ENCODE results near the gene RAC3. TPM values are rescaled to one million over a fixed set of nuclear protein-coding genes. Genes with fewer than 3 reads are reported as not detected.

The RAC3 gene
- total and polyA plus RNA-seq, 4 donors: 51.7 to 214 (median 135) TPM

DNA sequence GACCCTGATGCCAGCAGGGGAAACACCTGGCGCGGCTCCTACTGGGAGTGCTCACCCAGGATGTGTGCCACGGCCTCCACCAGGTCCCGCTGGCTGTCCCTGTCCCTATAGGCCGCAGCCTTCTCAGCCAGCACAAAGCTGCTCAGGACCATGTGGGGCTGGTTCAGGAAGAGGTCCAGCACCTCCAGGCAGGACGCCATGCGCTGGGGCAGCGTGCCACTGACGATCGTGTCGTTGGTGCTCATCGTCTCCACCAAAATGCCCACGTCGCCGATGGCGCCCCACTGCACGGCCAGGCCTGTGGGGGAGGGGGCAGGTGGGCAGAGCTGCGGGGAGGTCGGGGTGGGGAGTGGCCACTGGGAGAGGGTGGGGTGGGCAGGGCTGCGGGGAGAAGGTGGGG is 50.1 kb downstream of the RAC3 start:
- no peak for DNase-seq (ENCODE audit: low read depth in 4 of 6, low spot score in 6 of 6)
- WGBS (ENCODE audit: insufficient coverage): 86% methylated on average over 15 of the region's 20 CpGs
- H3K9me3 ChIP-seq (ENCODE audit: control insufficient read depth, insufficient read depth, low read length): no peaks in the 10 kb centered on the region
- H3K36me3 ChIP-seq (ENCODE audit: control insufficient read depth, insufficient read depth, low read length): peaks cover 97% of the 10 kb centered on the region
- no peak overlapping the region for H3K4me3 ChIP-seq (ENCODE audit: low read depth, low read length)
- H3K4me1 ChIP-seq (ENCODE audit: control insufficient read depth, insufficient read depth, low read length): peaks cover 11% of the 10 kb centered on the region
- no peaks in the 10 kb centered on the region for H3K27me3 ChIP-seq (ENCODE audit: control insufficient read depth, insufficient read depth, low read length)
- no peak overlapping the region for H3K27ac ChIP-seq (ENCODE audit: low read depth, low read length)

DNA sequence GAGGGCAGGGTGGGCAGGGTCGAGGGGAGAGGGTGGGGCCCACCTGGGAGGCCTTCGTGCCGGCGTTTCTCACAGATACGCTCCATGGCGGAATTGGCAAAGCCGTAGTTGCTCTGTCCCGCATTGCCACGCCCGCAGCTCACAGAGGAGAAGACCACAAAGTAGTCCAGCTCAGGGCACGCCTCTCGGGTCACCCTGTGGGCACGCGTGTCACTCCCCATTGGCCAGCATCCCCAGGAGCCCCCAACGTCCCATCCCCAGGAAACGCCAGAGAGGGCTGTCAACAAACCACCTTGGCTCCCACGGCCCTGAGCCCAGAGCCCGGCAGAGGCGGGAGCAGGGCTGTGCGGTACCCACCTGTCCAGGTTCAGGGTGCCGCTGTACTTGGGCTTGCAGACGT is 50.5 kb downstream of the RAC3 start:
- no peaks in the 10 kb centered on the region for H3K9me3 ChIP-seq (ENCODE audit: control insufficient read depth, insufficient read depth, low read length)
- DNase-seq (ENCODE audit: low read depth in 4 of 6, low spot score in 6 of 6): no peak
- WGBS (ENCODE audit: insufficient coverage): 92% methylated on average over 22 of the region's 22 CpGs
- H3K4me1 ChIP-seq (ENCODE audit: control insufficient read depth, insufficient read depth, low read length): peaks cover 10% of the 10 kb centered on the region
- peaks cover 100% of the 10 kb centered on the region for H3K36me3 ChIP-seq (ENCODE audit: control insufficient read depth, insufficient read depth, low read length)
- no peak overlapping the region for H3K4me3 ChIP-seq (ENCODE audit: low read depth, low read length)
- H3K27ac ChIP-seq (ENCODE audit: low read depth, low read length): no peak overlapping the region
- H3K27me3 ChIP-seq (ENCODE audit: control insufficient read depth, insufficient read depth, low read length): no peaks in the 10 kb centered on the region

DNA sequence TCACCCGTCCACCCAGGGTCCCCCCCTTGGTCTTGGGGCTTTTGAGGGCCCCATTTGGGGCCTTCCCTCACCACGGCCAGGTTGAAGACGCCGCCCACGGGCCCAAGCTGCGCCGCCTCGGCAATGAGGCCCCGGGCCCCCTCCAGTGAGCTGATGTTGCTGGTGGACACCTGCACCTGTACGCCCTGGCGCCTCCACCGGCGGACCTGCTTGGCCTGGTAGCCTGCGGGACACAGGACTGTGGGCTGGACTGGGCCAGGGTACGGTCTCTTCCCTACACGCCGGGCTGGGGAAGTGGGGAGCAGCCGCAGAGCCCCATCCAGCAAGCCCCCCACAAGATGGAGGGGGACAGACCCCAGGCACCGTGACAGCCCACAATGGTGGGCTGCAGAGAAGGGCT is 51.0 kb downstream of the RAC3 start:
- DNase-seq (ENCODE audit: low read depth in 4 of 6, low spot score in 6 of 6): no peak
- peaks cover 100% of the 10 kb centered on the region for H3K36me3 ChIP-seq (ENCODE audit: control insufficient read depth, insufficient read depth, low read length)

DNA sequence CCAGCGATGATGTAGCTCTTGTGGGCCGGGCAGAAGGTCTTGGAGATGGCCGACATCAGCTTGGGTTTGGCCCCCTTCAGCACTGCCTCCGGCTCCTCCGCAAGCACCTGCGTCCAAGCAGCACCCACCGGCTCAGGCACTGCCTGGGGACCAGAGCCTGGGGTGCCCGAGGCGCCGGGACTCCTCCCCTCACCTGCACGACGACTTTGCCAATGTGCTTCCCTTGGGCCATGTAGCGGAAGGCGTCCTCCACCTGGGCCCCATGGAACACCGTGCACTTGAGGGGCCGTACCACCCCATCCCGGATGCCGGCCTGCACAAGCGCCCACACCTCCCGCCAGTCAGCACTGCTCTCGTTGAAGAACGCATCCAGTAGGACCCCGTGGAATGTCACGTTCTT is 51.5 kb downstream of the RAC3 start:
- H3K4me1 ChIP-seq (ENCODE audit: control insufficient read depth, insufficient read depth, low read length): peaks cover 2% of the 10 kb centered on the region
- H3K4me3 ChIP-seq (ENCODE audit: low read depth, low read length): no peak overlapping the region
- DNase-seq (ENCODE audit: low read depth in 4 of 6, low spot score in 6 of 6): no peak
- H3K27me3 ChIP-seq (ENCODE audit: control insufficient read depth, insufficient read depth, low read length): no peaks in the 10 kb centered on the region
- WGBS (ENCODE audit: insufficient coverage): 97% methylated on average over 24 of the region's 24 CpGs
- H3K36me3 ChIP-seq (ENCODE audit: control insufficient read depth, insufficient read depth, low read length): peaks cover 100% of the 10 kb centered on the region
- H3K27ac ChIP-seq (ENCODE audit: low read depth, low read length): no peak overlapping the region
- H3K9me3 ChIP-seq (ENCODE audit: control insufficient read depth, insufficient read depth, low read length): no peaks in the 10 kb centered on the region

More for the DNA sequence above, 51.0 kb downstream of the RAC3 start:
- Histone ChIP-seq H3K4me1 (ENCODE audit: control insufficient read depth, insufficient read depth, low read length) (peaks cover 8% of the 10 kb centered on the region), H3K27ac (ENCODE audit: low read depth, low read length) (no peak overlapping the region), H3K27me3 (ENCODE audit: control insufficient read depth, insufficient read depth, low read length) (no peaks in the 10 kb centered on the region), H3K4me3 (ENCODE audit: low read depth, low read length) (no peak overlapping the region), H3K9me3 (ENCODE audit: control insufficient read depth, insufficient read depth, low read length) (no peaks in the 10 kb centered on the region)
- 94% methylated on average over 19 of the region's 19 CpGs for WGBS (ENCODE audit: insufficient coverage)

Other genes starting within 250 kb of the RAC3 start
- under 1 TPM; 0.50 to 0.99 TPM for gene GCGR, start 227.5 kb upstream of the RAC3 start, total RNA-seq
- gene GCGR, start 227.5 kb upstream of the RAC3 start, polyA plus RNA-seq (ENCODE audit: insufficient read length in 2 of 2): 1 to 10 TPM in 1 of 2 donors, not detected in 1; 1.3 TPM
- gene MCRIP1, start 198.4 kb upstream of the RAC3 start, total RNA-seq: 100 to 1,000 TPM in 1 of 2 donors, 10 to 100 TPM in 1; 51.0 to 146 TPM
- gene MCRIP1, start 198.4 kb upstream of the RAC3 start, polyA plus RNA-seq (ENCODE audit: insufficient read length in 2 of 2): 100 to 1,000 TPM; 216 to 234 TPM
- gene PPP1R27, start 196.6 kb upstream of the RAC3 start, total RNA-seq: under 1 TPM in 1 of 2 donors, not detected in 1; 0.17 TPM
- under 1 TPM in 1 of 2 donors, not detected in 1; 0.18 TPM for gene PPP1R27, start 196.6 kb upstream of the RAC3 start, polyA plus RNA-seq (ENCODE audit: insufficient read length in 2 of 2)
- gene P4HB, start 171.1 kb upstream of the RAC3 start, total RNA-seq: 100 to 1,000 TPM; 143 to 443 TPM
- gene P4HB, start 171.1 kb upstream of the RAC3 start, polyA plus RNA-seq (ENCODE audit: insufficient read length in 2 of 2): 100 to 1,000 TPM; 254 to 311 TPM
- gene ARHGDIA, start 160.3 kb upstream of the RAC3 start, total RNA-seq: 100 to 1,000 TPM in 1 of 2 donors, 10 to 100 TPM in 1; 46.6 to 158 TPM
- 100 to 1,000 TPM; 318 to 319 TPM for gene ARHGDIA, start 160.3 kb upstream of the RAC3 start, polyA plus RNA-seq (ENCODE audit: insufficient read length in 2 of 2)
- 10 to 100 TPM; 54.6 to 77.1 TPM for gene ALYREF, start 140.1 kb upstream of the RAC3 start, total RNA-seq
- gene ALYREF, start 140.1 kb upstream of the RAC3 start, polyA plus RNA-seq (ENCODE audit: insufficient read length in 2 of 2): 10 to 100 TPM; 77.4 to 84.5 TPM
- gene ANAPC11, start 140.0 kb upstream of the RAC3 start, total RNA-seq: 100 to 1,000 TPM in 1 of 2 donors, 10 to 100 TPM in 1; 53.8 to 120 TPM
- 100 to 1,000 TPM; 142 to 144 TPM for gene ANAPC11, start 140.0 kb upstream of the RAC3 start, polyA plus RNA-seq (ENCODE audit: insufficient read length in 2 of 2)
- 1 to 10 TPM; 1.1 to 4.4 TPM for gene NPB, start 129.4 kb upstream of the RAC3 start, total RNA-seq
- 1 to 10 TPM; 2.1 to 3.8 TPM for gene NPB, start 129.4 kb upstream of the RAC3 start, polyA plus RNA-seq (ENCODE audit: insufficient read length in 2 of 2)
- 10 to 100 TPM; 31.4 to 36.4 TPM for gene PCYT2, start 120.3 kb upstream of the RAC3 start, total RNA-seq
- 10 to 100 TPM; 62.9 to 67.4 TPM for gene PCYT2, start 120.3 kb upstream of the RAC3 start, polyA plus RNA-seq (ENCODE audit: insufficient read length in 2 of 2)
- 10 to 100 TPM in 1 of 2 donors, 1 to 10 TPM in 1; 5.8 to 11.8 TPM for gene SIRT7, start 113.5 kb upstream of the RAC3 start, total RNA-seq
- gene SIRT7, start 113.5 kb upstream of the RAC3 start, polyA plus RNA-seq (ENCODE audit: insufficient read length in 2 of 2): 10 to 100 TPM; 18.9 to 24.2 TPM
- gene MAFG, start 103.9 kb upstream of the RAC3 start, total RNA-seq: 10 to 100 TPM; 10.8 to 13.0 TPM
- gene MAFG, start 103.9 kb upstream of the RAC3 start, polyA plus RNA-seq (ENCODE audit: insufficient read length in 2 of 2): 10 to 100 TPM; 21.5 to 24.2 TPM
- gene PYCR1, start 94.4 kb upstream of the RAC3 start, total RNA-seq: 10 to 100 TPM; 37.0 to 52.0 TPM
- gene PYCR1, start 94.4 kb upstream of the RAC3 start, polyA plus RNA-seq (ENCODE audit: insufficient read length in 2 of 2): 10 to 100 TPM; 47.2 to 56.8 TPM
- gene MYADML2, start 84.4 kb upstream of the RAC3 start, total RNA-seq: 1 to 10 TPM in 1 of 2 donors, under 1 TPM in 1; 0.44 to 2.0 TPM
- gene MYADML2, start 84.4 kb upstream of the RAC3 start, polyA plus RNA-seq (ENCODE audit: insufficient read length in 2 of 2): 1 to 10 TPM; 2.2 to 2.9 TPM
- 1 to 10 TPM in 1 of 2 donors, under 1 TPM in 1; 0.89 to 3.0 TPM for gene NOTUM, start 70.5 kb upstream of the RAC3 start, total RNA-seq
- gene NOTUM, start 70.5 kb upstream of the RAC3 start, polyA plus RNA-seq (ENCODE audit: insufficient read length in 2 of 2): 1 to 10 TPM in 1 of 2 donors, under 1 TPM in 1; 0.82 to 1.4 TPM
- gene ASPSCR1, start 54.0 kb upstream of the RAC3 start, total RNA-seq: 10 to 100 TPM; 22.3 to 42.8 TPM
- gene ASPSCR1, start 54.0 kb upstream of the RAC3 start, polyA plus RNA-seq (ENCODE audit: insufficient read length in 2 of 2): 10 to 100 TPM; 38.9 to 53.7 TPM
- gene CENPX, start 8.8 kb upstream of the RAC3 start, total RNA-seq: 10 to 100 TPM; 37.0 to 56.3 TPM
- 10 to 100 TPM; 70.4 to 71.9 TPM for gene CENPX, start 8.8 kb upstream of the RAC3 start, polyA plus RNA-seq (ENCODE audit: insufficient read length in 2 of 2)
- 10 to 100 TPM in 1 of 2 donors, 1 to 10 TPM in 1; 8.2 to 16.9 TPM for gene LRRC45, start 8.4 kb upstream of the RAC3 start, total RNA-seq
- 10 to 100 TPM; 22.1 to 26.4 TPM for gene LRRC45, start 8.4 kb upstream of the RAC3 start, polyA plus RNA-seq (ENCODE audit: insufficient read length in 2 of 2)
- 10 to 100 TPM; 44.3 to 94.5 TPM for gene DCXR, start 6.0 kb downstream of the RAC3 start, total RNA-seq
- 100 to 1,000 TPM; 144 to 145 TPM for gene DCXR, start 6.0 kb downstream of the RAC3 start, polyA plus RNA-seq (ENCODE audit: insufficient read length in 2 of 2)
- gene RFNG, start 20.1 kb downstream of the RAC3 start, total RNA-seq: 10 to 100 TPM; 19.5 to 36.7 TPM
- 10 to 100 TPM; 61.8 to 75.2 TPM for gene RFNG, start 20.1 kb downstream of the RAC3 start, polyA plus RNA-seq (ENCODE audit: insufficient read length in 2 of 2)
- 100 to 1,000 TPM in 1 of 2 donors, 10 to 100 TPM in 1; 63.4 to 125 TPM for gene GPS1, start 20.2 kb downstream of the RAC3 start, total RNA-seq
- gene GPS1, start 20.2 kb downstream of the RAC3 start, polyA plus RNA-seq (ENCODE audit: insufficient read length in 2 of 2): 100 to 1,000 TPM; 151 to 165 TPM
- gene DUS1L, start 34.1 kb downstream of the RAC3 start, total RNA-seq: 10 to 100 TPM; 18.9 to 48.8 TPM
- gene DUS1L, start 34.1 kb downstream of the RAC3 start, polyA plus RNA-seq (ENCODE audit: insufficient read length in 2 of 2): 10 to 100 TPM; 66.6 to 85.1 TPM
- 10 to 100 TPM; 57.7 to 58.3 TPM for gene FASN, start 66.6 kb downstream of the RAC3 start, total RNA-seq
- 100 to 1,000 TPM; 163 to 184 TPM for gene FASN, start 66.6 kb downstream of the RAC3 start, polyA plus RNA-seq (ENCODE audit: insufficient read length in 2 of 2)
- 10 to 100 TPM; 15.3 to 28.5 TPM for gene CCDC57, start 181.2 kb downstream of the RAC3 start, total RNA-seq
- 10 to 100 TPM; 50.8 to 85.3 TPM for gene CCDC57, start 181.2 kb downstream of the RAC3 start, polyA plus RNA-seq (ENCODE audit: insufficient read length in 2 of 2)
- gene SLC16A3, start 197.4 kb downstream of the RAC3 start, total RNA-seq: 10 to 100 TPM; 19.0 to 22.8 TPM
- 10 to 100 TPM; 14.1 to 19.1 TPM for gene SLC16A3, start 197.4 kb downstream of the RAC3 start, polyA plus RNA-seq (ENCODE audit: insufficient read length in 2 of 2)
- 10 to 100 TPM; 35.2 to 51.1 TPM for gene CSNK1D, start 242.0 kb downstream of the RAC3 start, total RNA-seq
- gene CSNK1D, start 242.0 kb downstream of the RAC3 start, polyA plus RNA-seq (ENCODE audit: insufficient read length in 2 of 2): 100 to 1,000 TPM; 127 to 144 TPM

Measured in spinal cord (tissue), 10 donors.